PC-9 (cell line): ENCODE data around the gene FNIP1.
"Not testable (repeated sequence)": the region's sequence is repeated elsewhere in the genome, so short reads cannot be mapped to it uniquely, and the experiment has no call there.

Experiments used
- EZH2 ChIP-seq: fragments of 200-600 bp; sonication (generic); IDR thresholded peaks from 2 replicates; pipeline ENCODE4 v1.8.0; 2017; ENCODE audit warnings: antibody characterized with exemption, low read depth
- TF ChIP-seq, protein P1 (sequence below): fragments of 200-600 bp; sonication (generic); conservative IDR thresholded peaks from 2 replicates; pipeline ENCODE4 v1.6.1; 2017; ENCODE audit warnings: mixed run types, antibody characterized with exemption, mild to moderate bottlenecking, moderate library complexity

DNA sequence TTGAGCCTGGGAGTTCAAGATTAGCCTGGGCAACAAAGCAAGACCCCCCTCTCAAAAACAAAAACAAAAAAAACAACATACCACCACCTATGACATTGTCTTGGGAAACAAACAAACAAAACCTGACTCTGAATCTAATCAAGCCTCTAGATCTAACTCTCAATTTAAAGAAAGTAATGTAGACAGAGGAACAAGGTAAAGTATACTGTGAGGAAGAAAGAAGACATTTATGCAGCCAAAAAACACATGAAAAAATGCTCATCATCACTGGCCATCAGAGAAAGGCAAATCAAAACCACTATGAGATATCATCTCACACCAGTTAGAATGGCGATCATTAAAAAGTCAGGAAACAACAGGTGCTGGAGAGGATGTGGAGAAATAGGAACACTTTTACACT is 18.7 kb downstream of the FNIP1 start:
- TF ChIP-seq EZH2: not testable (repeated sequence)
- TF ChIP-seq, protein P1, sequence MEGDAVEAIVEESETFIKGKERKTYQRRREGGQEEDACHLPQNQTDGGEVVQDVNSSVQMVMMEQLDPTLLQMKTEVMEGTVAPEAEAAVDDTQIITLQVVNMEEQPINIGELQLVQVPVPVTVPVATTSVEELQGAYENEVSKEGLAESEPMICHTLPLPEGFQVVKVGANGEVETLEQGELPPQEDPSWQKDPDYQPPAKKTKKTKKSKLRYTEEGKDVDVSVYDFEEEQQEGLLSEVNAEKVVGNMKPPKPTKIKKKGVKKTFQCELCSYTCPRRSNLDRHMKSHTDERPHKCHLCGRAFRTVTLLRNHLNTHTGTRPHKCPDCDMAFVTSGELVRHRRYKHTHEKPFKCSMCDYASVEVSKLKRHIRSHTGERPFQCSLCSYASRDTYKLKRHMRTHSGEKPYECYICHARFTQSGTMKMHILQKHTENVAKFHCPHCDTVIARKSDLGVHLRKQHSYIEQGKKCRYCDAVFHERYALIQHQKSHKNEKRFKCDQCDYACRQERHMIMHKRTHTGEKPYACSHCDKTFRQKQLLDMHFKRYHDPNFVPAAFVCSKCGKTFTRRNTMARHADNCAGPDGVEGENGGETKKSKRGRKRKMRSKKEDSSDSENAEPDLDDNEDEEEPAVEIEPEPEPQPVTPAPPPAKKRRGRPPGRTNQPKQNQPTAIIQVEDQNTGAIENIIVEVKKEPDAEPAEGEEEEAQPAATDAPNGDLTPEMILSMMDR: not testable (repeated sequence)
